ENCODE data around the gene TNFAIP2. TPM values are rescaled to one million over a fixed set of nuclear protein-coding genes. Genes with fewer than 3 reads are reported as not detected.
A peak's percentile ranks its signal among the peaks of the same experiment; 100 is the strongest.

TNFAIP2 gene
- total and polyA plus RNA-seq, 4 donors = 8.9 to 32.0 (median 22.4) TPM

DNA sequence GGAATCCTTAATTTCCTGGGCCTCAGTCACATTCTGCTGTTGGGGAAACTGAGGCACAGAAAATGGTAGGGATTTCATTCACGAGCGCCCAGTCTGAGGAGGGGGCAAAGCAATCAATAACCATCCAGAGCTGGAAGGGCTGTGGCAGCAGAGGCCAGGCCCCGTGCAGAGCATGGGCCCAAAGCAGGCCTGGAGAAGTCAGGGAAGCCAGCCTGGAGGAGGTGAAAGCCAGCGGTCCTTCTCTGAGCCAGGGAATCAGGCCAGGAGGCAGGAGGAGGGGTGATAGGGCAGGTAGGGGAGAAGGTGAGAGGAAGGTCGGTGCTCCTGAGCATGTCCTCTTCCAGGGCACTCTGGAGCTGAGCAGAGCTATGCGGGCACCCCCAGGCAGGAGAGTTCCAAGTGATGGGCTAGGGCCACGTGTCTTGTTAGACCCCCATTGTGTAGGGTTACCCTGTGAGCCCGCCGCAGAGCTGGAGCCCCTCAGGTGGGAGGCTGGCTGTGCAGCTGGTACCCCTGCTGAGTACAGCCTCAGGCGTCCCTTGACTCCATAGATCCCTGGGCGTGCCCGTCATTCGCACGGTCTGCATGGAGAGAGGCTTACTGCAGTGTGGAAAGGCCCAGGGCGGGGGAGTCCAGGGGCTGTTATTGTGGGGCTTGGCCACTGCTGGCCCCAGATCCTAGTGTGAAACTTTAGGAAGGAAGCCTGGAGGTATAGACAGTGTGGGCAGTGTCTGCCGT is 4.8 kb downstream of the TNFAIP2 start:
- Histone ChIP-seq H3K9me3 (ENCODE audit: control insufficient read depth in 4 of 4, low read length in 3 of 4) (no peaks in the 10 kb centered on the region), H3K36me3 (ENCODE audit: control insufficient read depth in 4 of 4, insufficient read depth in 3 of 4, low read depth in 1 of 4, low read length in 3 of 4) (peaks cover 0 to 2% (median 1%) of the 10 kb centered on the region in 4 donors), H3K9ac (ENCODE audit: low read depth in 1 of 2, low read length in 2 of 2) (no peak overlapping the region), H3K4me3 (ENCODE audit: low read depth in 1 of 3, low read length in 3 of 3) (no peak overlapping the region), H3K27ac (ENCODE audit: low read depth in 1 of 2, low read length in 2 of 2) (no peak overlapping the region), H3K27me3 (ENCODE audit: control insufficient read depth in 4 of 4, insufficient read depth in 4 of 4, low read length in 3 of 4) (no peaks in the 10 kb centered on the region), H3K4me1 (ENCODE audit: control insufficient read depth in 4 of 4, insufficient read depth in 4 of 4, low read length in 3 of 4) (peaks cover 12 to 53% (median 31%) of the 10 kb centered on the region in 4 donors)
- TF ChIP-seq, protein P1, sequence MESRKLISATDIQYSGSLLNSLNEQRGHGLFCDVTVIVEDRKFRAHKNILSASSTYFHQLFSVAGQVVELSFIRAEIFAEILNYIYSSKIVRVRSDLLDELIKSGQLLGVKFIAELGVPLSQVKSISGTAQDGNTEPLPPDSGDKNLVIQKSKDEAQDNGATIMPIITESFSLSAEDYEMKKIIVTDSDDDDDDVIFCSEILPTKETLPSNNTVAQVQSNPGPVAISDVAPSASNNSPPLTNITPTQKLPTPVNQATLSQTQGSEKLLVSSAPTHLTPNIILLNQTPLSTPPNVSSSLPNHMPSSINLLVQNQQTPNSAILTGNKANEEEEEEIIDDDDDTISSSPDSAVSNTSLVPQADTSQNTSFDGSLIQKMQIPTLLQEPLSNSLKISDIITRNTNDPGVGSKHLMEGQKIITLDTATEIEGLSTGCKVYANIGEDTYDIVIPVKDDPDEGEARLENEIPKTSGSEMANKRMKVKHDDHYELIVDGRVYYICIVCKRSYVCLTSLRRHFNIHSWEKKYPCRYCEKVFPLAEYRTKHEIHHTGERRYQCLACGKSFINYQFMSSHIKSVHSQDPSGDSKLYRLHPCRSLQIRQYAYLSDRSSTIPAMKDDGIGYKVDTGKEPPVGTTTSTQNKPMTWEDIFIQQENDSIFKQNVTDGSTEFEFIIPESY (IDR thresholded peaks at IDR 0.05) = no peak
- TF ChIP-seq YY1 (IDR thresholded peaks at IDR 0.05) = no peak
- TF ChIP-seq, protein P2, sequence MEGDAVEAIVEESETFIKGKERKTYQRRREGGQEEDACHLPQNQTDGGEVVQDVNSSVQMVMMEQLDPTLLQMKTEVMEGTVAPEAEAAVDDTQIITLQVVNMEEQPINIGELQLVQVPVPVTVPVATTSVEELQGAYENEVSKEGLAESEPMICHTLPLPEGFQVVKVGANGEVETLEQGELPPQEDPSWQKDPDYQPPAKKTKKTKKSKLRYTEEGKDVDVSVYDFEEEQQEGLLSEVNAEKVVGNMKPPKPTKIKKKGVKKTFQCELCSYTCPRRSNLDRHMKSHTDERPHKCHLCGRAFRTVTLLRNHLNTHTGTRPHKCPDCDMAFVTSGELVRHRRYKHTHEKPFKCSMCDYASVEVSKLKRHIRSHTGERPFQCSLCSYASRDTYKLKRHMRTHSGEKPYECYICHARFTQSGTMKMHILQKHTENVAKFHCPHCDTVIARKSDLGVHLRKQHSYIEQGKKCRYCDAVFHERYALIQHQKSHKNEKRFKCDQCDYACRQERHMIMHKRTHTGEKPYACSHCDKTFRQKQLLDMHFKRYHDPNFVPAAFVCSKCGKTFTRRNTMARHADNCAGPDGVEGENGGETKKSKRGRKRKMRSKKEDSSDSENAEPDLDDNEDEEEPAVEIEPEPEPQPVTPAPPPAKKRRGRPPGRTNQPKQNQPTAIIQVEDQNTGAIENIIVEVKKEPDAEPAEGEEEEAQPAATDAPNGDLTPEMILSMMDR (IDR thresholded peaks at IDR 0.05; ENCODE audit: low read depth, low read length, missing input control) = no peak
- no peak for TF ChIP-seq HNF4G (IDR thresholded peaks at IDR 0.05)
- TF ChIP-seq GABPA (IDR thresholded peaks at IDR 0.05 in 1 of 2, conservative IDR thresholded peaks at IDR 0.05 in 1 of 2) = no peak
- no peak for TF ChIP-seq EGR1 (IDR thresholded peaks at IDR 0.05; ENCODE audit: low read depth in 2 of 2)
- TF ChIP-seq FOXA1 (IDR thresholded peaks at IDR 0.05) = no peak
- no peak for TF ChIP-seq SP1 (IDR thresholded peaks at IDR 0.05)
- WGBS = 91% methylated on average over 16 of the region's 16 CpGs
- no peak for DNase-seq (ENCODE audit: low spot score)

DNA sequence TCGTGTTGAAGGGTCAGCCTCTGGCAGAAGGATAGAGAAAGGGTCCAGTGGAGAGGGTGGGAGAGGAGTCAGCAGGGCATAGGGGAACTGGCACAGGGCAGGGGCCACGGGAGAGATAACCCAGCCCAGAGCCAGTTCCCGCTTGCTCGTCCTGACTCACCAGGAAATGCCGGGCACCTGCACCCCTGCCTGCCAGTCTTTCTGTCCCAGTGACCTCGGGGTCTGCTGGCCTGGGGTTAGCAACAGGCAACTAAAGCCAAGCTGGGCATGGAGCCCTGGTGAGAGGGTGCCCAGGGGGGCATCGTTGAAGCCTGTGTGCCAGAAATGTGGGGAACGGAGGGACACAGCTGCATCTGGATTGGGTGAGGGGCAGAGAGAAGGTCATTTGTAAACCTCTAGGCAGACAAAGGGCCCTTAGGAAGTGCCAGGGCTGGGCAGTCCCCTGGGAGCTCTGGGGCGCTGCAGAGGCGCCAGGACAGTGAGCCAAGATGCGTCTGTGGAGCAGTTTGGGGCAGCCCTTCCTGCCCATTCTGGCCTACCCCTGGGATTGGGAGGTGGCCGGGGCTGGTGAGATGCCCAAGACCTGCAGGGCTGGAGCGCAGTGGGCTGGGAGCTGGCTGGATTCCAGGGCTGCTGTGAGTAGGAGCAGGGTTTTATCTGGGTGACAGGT is 5.5 kb downstream of the TNFAIP2 start:
- H3K9me3 ChIP-seq (ENCODE audit: control insufficient read depth in 4 of 4, low read length in 3 of 4) = no peaks in the 10 kb centered on the region
- no peak overlapping the region for H3K9ac ChIP-seq (ENCODE audit: low read depth in 1 of 2, low read length in 2 of 2)
- peaks cover 12 to 50% (median 30%) of the 10 kb centered on the region in 4 donors for H3K4me1 ChIP-seq (ENCODE audit: control insufficient read depth in 4 of 4, insufficient read depth in 4 of 4, low read length in 3 of 4)
- no peak for TF ChIP-seq FOXA1 (IDR thresholded peaks at IDR 0.05)
- peak in 1 of 2 donors; percentile 20 for TF ChIP-seq HNF4A (conservative IDR thresholded peaks at IDR 0.05)
- peak in 1 of 2 donors; percentile 67 for TF ChIP-seq RXRA (IDR thresholded peaks at IDR 0.05)
- TF ChIP-seq, protein P1 (IDR thresholded peaks at IDR 0.05) = no peak
- DNase-seq (ENCODE audit: low spot score) = no peak
- no peak overlapping the region for H3K27ac ChIP-seq (ENCODE audit: low read depth in 1 of 2, low read length in 2 of 2)
- H3K4me3 ChIP-seq (ENCODE audit: low read depth in 1 of 3, low read length in 3 of 3) = no peak overlapping the region
- H3K27me3 ChIP-seq (ENCODE audit: control insufficient read depth in 4 of 4, insufficient read depth in 4 of 4, low read length in 3 of 4) = no peaks in the 10 kb centered on the region
- 62% methylated on average over 13 of the region's 13 CpGs for WGBS
- peaks cover 2 to 7% (median 4%) of the 10 kb centered on the region in 4 donors for H3K36me3 ChIP-seq (ENCODE audit: control insufficient read depth in 4 of 4, insufficient read depth in 3 of 4, low read depth in 1 of 4, low read length in 3 of 4)

All from liver (tissue), 9 donors.